ENCODE data around the gene STOML1.

DNA sequence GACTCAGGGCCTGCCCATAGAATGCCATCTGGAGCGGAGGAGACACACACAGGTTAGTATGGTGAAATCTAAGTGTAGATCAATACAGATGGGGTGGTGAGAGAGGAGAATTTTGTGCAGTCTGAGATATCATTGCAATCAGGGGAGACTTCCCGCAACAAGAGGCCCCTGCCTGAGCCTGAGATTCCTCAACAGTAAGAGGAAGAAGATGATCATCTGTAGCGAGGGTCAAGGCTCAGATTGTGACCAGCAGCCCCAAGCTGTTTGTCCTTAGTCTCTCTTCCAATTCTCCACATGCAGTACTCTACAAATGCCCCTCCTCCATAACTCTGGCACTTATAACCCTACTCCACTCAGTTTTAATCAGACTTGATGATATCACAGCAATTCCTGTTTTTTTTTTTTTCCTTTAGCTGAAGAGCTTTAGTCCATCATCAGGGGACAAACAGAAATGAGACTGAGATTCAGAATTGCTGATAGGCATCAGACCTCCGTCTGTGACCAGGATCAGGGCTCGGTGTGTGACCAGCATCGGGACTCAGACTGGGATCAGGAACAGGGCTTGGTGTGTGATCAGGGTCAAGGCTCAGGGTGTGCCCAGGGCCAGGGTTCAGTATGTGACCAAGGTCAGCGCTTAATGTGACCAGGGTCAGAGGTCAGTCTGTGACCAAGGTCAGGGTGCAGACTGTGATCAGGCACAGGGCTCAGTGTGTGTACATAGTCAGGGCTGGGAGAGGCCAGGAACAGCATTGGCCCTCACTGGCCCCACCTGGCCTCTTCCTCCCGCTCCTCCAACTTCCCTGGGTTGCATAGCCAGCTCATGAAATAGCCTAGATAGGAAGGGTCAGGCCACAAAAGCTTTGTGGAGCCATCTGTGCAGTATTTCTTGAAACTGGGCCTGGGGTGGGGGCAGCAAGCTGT is 51.8 kb downstream of the STOML1 start:
- TF ChIP-seq POLR2A (IDR thresholded peaks at IDR 0.05) (no peak), EP300 (IDR thresholded peaks at IDR 0.05) (no peak)
- TF ChIP-seq, protein P1, sequence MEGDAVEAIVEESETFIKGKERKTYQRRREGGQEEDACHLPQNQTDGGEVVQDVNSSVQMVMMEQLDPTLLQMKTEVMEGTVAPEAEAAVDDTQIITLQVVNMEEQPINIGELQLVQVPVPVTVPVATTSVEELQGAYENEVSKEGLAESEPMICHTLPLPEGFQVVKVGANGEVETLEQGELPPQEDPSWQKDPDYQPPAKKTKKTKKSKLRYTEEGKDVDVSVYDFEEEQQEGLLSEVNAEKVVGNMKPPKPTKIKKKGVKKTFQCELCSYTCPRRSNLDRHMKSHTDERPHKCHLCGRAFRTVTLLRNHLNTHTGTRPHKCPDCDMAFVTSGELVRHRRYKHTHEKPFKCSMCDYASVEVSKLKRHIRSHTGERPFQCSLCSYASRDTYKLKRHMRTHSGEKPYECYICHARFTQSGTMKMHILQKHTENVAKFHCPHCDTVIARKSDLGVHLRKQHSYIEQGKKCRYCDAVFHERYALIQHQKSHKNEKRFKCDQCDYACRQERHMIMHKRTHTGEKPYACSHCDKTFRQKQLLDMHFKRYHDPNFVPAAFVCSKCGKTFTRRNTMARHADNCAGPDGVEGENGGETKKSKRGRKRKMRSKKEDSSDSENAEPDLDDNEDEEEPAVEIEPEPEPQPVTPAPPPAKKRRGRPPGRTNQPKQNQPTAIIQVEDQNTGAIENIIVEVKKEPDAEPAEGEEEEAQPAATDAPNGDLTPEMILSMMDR (IDR thresholded peaks at IDR 0.05) = no peak
